Measurements from ENCODE around the gene SIGMAR1. TPM values are rescaled to one million over a fixed set of nuclear protein-coding genes. Genes with fewer than 3 reads are reported as not detected.

The SIGMAR1 gene
- total and polyA plus RNA-seq, 12 donors: 34.6 to 158 (median 83.0) TPM

DNA sequence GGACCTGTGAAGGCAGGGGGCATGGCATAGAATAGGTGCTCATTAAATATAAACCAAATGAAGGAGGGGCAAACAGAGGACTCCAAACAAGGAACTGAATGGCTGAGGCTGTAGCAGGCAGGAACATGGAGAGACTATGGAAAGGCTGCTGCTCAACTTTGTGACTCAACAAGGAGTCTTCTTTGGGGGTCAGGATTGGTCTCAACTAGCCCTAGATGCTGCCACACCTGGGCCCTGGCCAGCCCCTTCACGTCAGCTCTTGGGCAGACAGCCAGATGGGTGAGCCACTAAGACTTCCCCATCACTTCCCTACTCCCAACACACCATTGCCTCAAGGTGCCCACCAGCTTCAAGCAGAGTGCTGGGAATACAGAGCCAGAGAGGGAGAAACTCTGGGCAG is 36.7 kb downstream of the SIGMAR1 start:
- no peaks in the 10 kb centered on the region for H3K4me1 ChIP-seq (replicated peaks in 1 of 2)
- no peak overlapping the region for H3K4me3 ChIP-seq
- DNase-seq: no peak
- H3K36me3 ChIP-seq (replicated peaks in 1 of 2): no peaks in the 10 kb centered on the region
- H3K27me3 ChIP-seq: no peaks in the 10 kb centered on the region
- H3K27ac ChIP-seq: no peak overlapping the region
- TF ChIP-seq, protein P1, sequence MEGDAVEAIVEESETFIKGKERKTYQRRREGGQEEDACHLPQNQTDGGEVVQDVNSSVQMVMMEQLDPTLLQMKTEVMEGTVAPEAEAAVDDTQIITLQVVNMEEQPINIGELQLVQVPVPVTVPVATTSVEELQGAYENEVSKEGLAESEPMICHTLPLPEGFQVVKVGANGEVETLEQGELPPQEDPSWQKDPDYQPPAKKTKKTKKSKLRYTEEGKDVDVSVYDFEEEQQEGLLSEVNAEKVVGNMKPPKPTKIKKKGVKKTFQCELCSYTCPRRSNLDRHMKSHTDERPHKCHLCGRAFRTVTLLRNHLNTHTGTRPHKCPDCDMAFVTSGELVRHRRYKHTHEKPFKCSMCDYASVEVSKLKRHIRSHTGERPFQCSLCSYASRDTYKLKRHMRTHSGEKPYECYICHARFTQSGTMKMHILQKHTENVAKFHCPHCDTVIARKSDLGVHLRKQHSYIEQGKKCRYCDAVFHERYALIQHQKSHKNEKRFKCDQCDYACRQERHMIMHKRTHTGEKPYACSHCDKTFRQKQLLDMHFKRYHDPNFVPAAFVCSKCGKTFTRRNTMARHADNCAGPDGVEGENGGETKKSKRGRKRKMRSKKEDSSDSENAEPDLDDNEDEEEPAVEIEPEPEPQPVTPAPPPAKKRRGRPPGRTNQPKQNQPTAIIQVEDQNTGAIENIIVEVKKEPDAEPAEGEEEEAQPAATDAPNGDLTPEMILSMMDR (IDR thresholded peaks at IDR 0.05): no peak
- no peak for TF ChIP-seq POLR2A (IDR thresholded peaks at IDR 0.05)
- no peaks in the 10 kb centered on the region for H3K9me3 ChIP-seq (replicated peaks in 1 of 3)
- intact Hi-C loops (cut with DNase I): loop anchor here in 1 of 2 donors (10.0 kb wide), 1 partner anchor 266 kb away; no protein-coding TSS in a partner anchor
- 27 to 33% (median 31%) methylated on average over 1 of the region's 1 CpG for WGBS, 4 donors

DNA sequence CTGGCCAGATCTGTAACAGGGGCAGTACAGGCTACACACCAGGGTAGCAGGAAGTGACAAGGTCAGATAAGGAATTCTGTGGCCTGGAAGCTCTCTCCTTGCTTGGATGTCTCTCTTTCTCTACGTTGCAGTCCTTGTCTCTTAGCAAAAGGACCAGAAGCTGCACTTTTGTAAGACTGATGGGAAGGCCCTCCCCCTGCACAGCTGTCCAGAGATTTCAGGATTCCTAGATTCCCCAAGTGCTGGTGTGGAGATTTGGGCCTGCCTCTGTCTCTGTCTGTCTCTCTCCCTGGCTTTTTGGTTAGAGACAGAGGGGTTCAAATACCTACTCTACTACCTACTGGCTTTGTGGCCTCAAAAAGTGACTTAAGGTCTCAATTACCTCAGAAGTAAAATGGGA is 38.0 kb downstream of the SIGMAR1 start:
- H3K27ac ChIP-seq: no peak overlapping the region
- WGBS, 4 donors: 0 to 56% (median 29%) methylated on average over 1 of the region's 1 CpG
- DNase-seq: no peak
- intact Hi-C loops (cut with DNase I): loop anchor here in 1 of 2 donors (10.0 kb wide), 1 partner anchor 165 kb away; no protein-coding TSS in a partner anchor
- no peaks in the 10 kb centered on the region for H3K9me3 ChIP-seq (replicated peaks in 1 of 3)
- no peak overlapping the region for H3K4me3 ChIP-seq
- no peaks in the 10 kb centered on the region for H3K36me3 ChIP-seq (replicated peaks in 1 of 2)
- H3K4me1 ChIP-seq (replicated peaks in 1 of 2): no peaks in the 10 kb centered on the region
- TF ChIP-seq POLR2A (IDR thresholded peaks at IDR 0.05): no peak
- TF ChIP-seq, protein P1 (IDR thresholded peaks at IDR 0.05): no peak
- no peaks in the 10 kb centered on the region for H3K27me3 ChIP-seq

DNA sequence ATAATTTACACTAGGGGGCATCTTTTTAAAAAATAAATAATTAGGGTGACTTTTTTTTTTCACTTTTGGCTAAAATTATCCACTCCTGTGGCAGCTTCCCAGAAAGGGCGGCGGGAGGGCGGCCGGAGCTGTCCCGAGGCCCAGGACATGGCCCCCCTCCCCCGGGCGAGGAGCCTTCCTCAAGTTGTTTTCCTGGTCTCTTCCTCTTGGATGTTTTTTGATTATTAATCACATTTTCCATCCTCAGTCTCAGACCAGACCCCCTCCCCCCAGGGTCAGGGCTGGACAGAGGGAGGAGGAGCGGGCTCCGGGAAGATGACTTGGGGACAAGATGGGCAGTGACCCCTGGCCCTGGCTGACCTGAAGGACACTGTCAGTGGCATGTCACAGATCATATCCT is 43.4 kb downstream of the SIGMAR1 start:
- Histone ChIP-seq H3K4me3 (no peak overlapping the region), H3K4me1 (replicated peaks in 1 of 2) (peaks cover 0 to 4% of the 10 kb centered on the region in 2 donors), H3K9me3 (replicated peaks in 1 of 3) (no peaks in the 10 kb centered on the region), H3K36me3 (replicated peaks in 1 of 2) (no peaks in the 10 kb centered on the region), H3K27me3 (peaks cover 14% of the 10 kb centered on the region), H3K27ac (peak overlapping the region in 1 of 5 donors; percentile 54)
- DNase-seq: no peak
- 41 to 50% (median 46%) methylated on average over 9 of the region's 9 CpGs for WGBS, 4 donors
- intact Hi-C loops (cut with DNase I): loop anchor here (5.0 to 10.0 kb wide), 3 partner anchors 47 to 192 kb away; no protein-coding TSS in a partner anchor
- TF ChIP-seq POLR2A (IDR thresholded peaks at IDR 0.05): no peak
- TF ChIP-seq, protein P1 (IDR thresholded peaks at IDR 0.05): no peak

DNA sequence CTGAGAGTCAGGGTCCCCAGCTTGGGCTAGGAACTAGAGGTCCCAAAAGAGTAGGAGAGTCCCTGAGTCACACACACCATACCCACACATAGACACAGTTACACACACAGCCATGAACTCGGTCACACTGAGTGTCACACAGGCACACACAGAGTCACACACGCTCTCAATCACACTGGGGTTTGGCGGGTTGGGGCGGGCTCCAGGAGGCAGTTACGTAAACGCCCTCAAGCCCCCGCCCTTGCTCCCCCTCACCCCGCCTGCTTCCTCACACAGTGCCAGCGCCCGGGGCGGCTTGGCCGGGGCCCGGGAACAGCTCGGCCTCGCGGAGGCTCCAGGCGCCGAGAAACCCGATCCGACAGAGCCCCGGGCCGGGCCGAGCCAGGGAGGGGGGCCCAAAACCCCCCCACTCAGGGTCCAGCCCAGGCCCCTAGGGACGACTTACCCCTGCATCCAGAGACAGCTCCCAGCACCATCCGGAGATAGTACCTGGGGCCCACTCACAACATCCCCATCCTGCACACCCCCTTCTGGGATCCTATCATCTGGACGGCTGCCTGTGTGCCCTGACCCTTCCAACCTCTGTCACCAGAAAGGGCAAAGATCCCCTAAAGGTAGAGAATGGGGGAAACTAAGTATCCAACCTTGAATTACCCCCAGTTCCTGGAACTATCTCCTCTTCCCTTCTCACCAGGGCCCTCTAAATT is 44.5 kb downstream of the SIGMAR1 start:
- intact Hi-C loops (cut with DNase I): loop anchor here (5.0 to 10.0 kb wide), 3 partner anchors 46 to 191 kb away; no protein-coding TSS in a partner anchor
- peaks cover 0 to 4% of the 10 kb centered on the region in 2 donors for H3K4me1 ChIP-seq (replicated peaks in 1 of 2)
- TF ChIP-seq, protein P1 (IDR thresholded peaks at IDR 0.05): no peak
- TF ChIP-seq POLR2A (IDR thresholded peaks at IDR 0.05): no peak
- H3K9me3 ChIP-seq (replicated peaks in 1 of 3): no peaks in the 10 kb centered on the region
- peak in 3 of 7 donors; percentile 43 to 74 (median 46) for DNase-seq
- peak overlapping the region in 1 of 5 donors; percentile 29 for H3K27ac ChIP-seq
- WGBS, 4 donors: 10 to 21% (median 14%) methylated on average over 8 to 26 of the region's 26 CpGs
- no peaks in the 10 kb centered on the region for H3K36me3 ChIP-seq (replicated peaks in 1 of 2)
- peaks cover 25% of the 10 kb centered on the region for H3K27me3 ChIP-seq
- no peak overlapping the region for H3K4me3 ChIP-seq

Data from adrenal gland (tissue), 12 donors.